Measurements from ENCODE around the gene HSPB6.
"Not testable (repeated sequence)": the region's sequence is repeated elsewhere in the genome, so short reads cannot be mapped to it uniquely, and the experiment has no call there.

The HSPB6 gene, protein sequence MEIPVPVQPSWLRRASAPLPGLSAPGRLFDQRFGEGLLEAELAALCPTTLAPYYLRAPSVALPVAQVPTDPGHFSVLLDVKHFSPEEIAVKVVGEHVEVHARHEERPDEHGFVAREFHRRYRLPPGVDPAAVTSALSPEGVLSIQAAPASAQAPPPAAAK

GRCh38 chr19:35756377-35757230 lies at the start of gene HSPB6:
HSPB6 (minus strand) TSS chr19:35757029; CDS start chr19:35757008, 21 bp downstream.
- no peak for DNase-seq (ENCODE audit: extremely low read depth, low read depth)
- TF ChIP-seq CTCF (IDR thresholded peaks at IDR 0.05; ENCODE audit: low read depth, low read length) = no peak

- DNase-seq (ENCODE audit: extremely low read depth, low read depth) = no peak
- TF ChIP-seq CTCF (IDR thresholded peaks at IDR 0.05; ENCODE audit: low read depth, low read length) = no peak
These were observed 49.8 kb upstream of the HSPB6 start for GRCh38 chr19:35806597-35806996.

DNA sequence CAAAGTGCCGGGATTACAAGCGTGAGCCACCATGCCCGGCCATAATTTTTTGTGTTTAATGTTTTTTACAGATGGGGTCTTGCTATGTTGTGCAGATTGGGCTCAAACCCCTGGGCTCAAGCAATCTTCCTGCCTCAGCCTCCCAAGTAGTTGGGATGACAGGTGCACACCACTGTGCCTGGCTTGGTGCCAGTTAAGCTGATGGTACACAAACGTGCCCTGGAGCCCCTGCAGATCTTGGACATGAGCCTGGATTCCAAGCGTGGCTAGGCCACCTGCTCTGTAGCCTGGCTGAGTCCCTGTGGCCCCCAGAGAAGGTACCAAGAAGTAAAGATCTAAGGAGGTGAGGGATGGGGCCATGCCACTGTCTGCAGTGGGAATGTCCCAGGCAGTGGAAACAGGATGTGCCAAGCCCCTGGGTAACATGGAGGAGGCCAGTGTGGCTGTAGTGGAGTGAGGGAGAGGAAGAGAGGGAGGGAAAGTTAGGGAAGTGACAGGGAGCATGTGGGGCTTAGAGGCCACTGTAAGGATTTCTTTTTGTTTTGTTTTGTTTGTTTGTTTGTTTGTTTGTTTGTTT lies 48.8 kb upstream of the HSPB6 start:
- TF ChIP-seq CTCF (IDR thresholded peaks at IDR 0.05; ENCODE audit: low read depth, low read length) = no peak
- no peak for DNase-seq (ENCODE audit: extremely low read depth, low read depth)

DNA sequence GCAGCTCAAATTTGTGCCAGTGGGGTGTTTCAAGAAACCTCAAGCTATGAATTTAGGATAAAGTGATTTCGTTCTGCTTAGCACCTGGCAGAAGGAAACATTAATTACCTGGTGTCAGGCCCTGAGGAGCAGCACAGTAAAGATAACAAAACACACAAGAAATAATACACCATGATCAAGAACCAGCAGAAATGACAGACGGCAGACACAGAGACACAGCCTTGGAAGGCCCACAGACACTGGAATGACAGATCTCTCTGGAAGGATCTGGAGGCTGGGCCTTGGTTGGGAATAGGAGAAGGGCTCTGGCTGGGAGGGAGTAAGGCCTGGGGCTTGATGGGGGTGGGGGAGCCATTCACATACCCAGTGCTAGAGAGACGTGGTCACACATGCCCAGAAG lies 45.0 kb upstream of the HSPB6 start:
- no peak for TF ChIP-seq CTCF (IDR thresholded peaks at IDR 0.05; ENCODE audit: low read depth, low read length)
- DNase-seq (ENCODE audit: extremely low read depth, low read depth) = no peak

DNA sequence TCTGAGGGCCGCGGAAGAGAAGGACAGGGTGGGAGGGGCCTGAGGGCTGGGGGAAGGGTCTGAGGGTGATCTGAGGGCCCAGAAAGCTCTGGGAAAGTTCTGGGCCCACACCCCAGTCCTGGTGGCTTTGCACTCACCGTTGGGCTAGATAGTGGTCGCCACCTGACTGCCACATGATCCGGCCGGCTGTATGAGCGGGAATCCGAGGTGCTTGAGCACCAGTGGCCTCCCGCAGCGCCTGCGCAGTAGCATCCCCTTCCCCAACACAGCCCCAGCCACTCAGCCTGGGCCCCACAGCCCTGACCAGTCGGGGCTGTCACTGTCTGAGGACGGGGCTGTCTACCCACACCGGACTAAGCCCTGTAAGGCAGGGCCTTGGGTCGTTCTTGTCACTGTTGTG lies 40.8 kb upstream of the HSPB6 start:
- no peak for TF ChIP-seq CTCF (IDR thresholded peaks at IDR 0.05; ENCODE audit: low read depth, low read length)
- DNase-seq (ENCODE audit: extremely low read depth, low read depth) = no peak

DNA sequence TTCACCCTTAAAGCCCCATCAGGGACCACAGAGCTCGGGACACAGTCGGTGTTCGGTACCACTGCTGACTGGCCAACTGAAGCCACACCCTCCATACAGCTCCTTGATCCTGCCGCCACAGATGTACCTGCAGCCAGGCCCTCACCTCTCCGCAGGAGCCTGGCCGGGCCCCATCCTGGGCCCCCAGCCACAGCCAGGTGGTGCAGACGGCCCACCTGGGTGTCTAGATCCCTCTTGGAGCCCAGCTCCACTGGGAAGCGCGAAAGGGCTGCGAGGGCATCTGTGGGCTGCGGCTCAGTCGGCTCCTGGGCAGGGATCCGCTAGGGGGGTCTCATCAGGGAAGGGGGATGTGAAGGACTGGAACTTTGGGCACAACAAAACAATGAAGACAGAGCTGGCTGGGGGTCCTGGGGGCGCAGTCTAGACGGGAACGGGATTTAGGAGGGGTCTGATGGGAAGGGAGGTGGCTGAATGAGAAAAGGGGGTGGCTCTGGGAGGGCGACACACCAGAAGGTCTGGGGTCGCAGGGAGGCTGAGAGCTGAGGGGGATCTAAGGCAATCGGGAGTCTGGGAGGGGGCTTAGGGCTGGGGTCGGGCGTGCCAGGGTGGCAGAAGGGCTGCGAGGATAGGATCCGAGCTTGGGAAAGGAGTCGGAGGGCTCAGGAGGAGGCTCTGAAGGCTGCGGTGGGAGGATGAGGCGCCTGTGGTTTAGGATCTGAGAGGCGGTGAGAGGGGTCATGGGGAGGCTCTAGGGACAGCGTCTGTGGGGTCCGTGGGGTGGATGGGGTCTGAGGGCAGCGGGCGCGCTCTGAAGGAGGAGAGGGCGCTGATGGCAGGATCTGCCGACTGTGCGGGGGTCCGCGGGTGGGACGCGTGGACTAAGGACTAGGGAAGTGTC lies 40.1 kb upstream of the HSPB6 start:
- DNase-seq (ENCODE audit: extremely low read depth, low read depth) = no peak
- TF ChIP-seq CTCF (IDR thresholded peaks at IDR 0.05; ENCODE audit: low read depth, low read length) = no peak

DNA sequence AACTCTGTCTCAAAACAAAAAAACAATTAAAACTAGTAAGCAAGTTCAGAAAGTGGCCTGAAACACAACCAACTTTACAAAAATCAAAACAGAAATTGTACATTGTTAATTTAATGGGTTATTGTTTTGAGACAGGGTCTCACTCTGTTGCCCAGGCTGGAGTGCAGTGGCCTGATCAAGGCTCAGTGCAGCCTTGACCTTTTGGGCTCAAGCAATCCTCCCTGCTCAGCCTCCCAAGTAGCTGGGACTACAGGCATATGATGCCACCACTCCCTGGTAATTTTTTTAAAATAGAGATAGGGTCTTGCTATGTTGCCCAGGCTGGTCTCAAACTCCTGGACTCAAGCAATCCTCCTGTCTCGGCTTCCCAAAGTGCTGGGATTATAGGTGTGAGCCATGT lies 38.7 kb upstream of the HSPB6 start:
- DNase-seq (ENCODE audit: extremely low read depth, low read depth) = not testable (repeated sequence)

Measured in AG09319 (cell line).